SK-N-SH treated with all-trans-retinoic acid at 6 μM for 48 hours (cell line): Measurements from ENCODE around the gene SPTB.

Experiments used
- ATAC-seq: fragments of 200-7000 bp; cut with Tn5 transposase; 3 replicates; pipeline ENCODE4 v1.9.1; 2020; ENCODE audit warnings: mild to moderate bottlenecking, moderate library complexity
- ARNTL ChIP-seq: fragments of 450-650 bp; formaldehyde crosslinking; IDR thresholded peaks from 2 replicates; pipeline ENCODE4 v1.5.0; 2020; ENCODE audit warnings: low read depth, mild to moderate bottlenecking, moderate library complexity, borderline replicate concordance
- BACH2 ChIP-seq: fragments of 250-450 bp; sonication (Bioruptor Pico); IDR thresholded peaks from 2 replicates; pipeline ENCODE4 v1.9.0; 2021; ENCODE audit warnings: mild to moderate bottlenecking, borderline replicate concordance
- CREB5 ChIP-seq: fragments of 250-450 bp; sonication (Bioruptor Pico); IDR thresholded peaks from 2 replicates; pipeline ENCODE4 v1.5.1; 2020; ENCODE audit warnings: low read depth, mild to moderate bottlenecking, moderate library complexity
- CSDC2 ChIP-seq: fragments of 250-450 bp; sonication (Bioruptor Pico); IDR thresholded peaks from 2 replicates; pipeline ENCODE4 v1.5.0; 2020; ENCODE audit warnings: mild to moderate bottlenecking, moderate library complexity
- ESRRG ChIP-seq: fragments of 250-450 bp; sonication (Bioruptor Pico); IDR thresholded peaks from 2 replicates; pipeline ENCODE4 v1.6.1; 2021; ENCODE audit warnings: mild to moderate bottlenecking
- GLIS3 ChIP-seq: fragments of 250-450 bp; sonication (Bioruptor Pico); IDR thresholded peaks from 2 replicates; pipeline ENCODE4 v1.5.0; 2020; ENCODE audit warnings: mild to moderate bottlenecking, moderate library complexity
- ISL1 ChIP-seq: fragments of 250-450 bp; sonication (Bioruptor Pico); IDR thresholded peaks from 2 replicates; pipeline ENCODE4 v2.1.2; 2022; ENCODE audit warnings: mild to moderate bottlenecking, moderate library complexity
- OSR1 ChIP-seq: fragments of 250-450 bp; sonication (Bioruptor Pico); IDR thresholded peaks from 2 replicates; pipeline ENCODE4 v1.8.0; 2022; ENCODE audit warnings: moderate library complexity, mild to moderate bottlenecking, inconsistent platforms
- PPARA ChIP-seq: fragments of 250-450 bp; sonication (Bioruptor Pico); IDR thresholded peaks from 2 replicates; pipeline ENCODE4 v1.5.0; 2020; ENCODE audit warnings: mild to moderate bottlenecking, borderline replicate concordance
- RARB ChIP-seq: fragments of 250-450 bp; sonication (Bioruptor Pico); IDR thresholded peaks from 2 replicates; pipeline ENCODE4 v1.8.0; 2021; ENCODE audit warnings: mild to moderate bottlenecking, moderate library complexity
- TCF4 ChIP-seq: fragments of 250-450 bp; sonication (Bioruptor Pico); IDR thresholded peaks from 2 replicates; pipeline ENCODE4 v1.8.0; 2021; ENCODE audit warnings: mild to moderate bottlenecking, moderate library complexity, borderline replicate concordance
- TOX ChIP-seq: fragments of 250-450 bp; sonication (Bioruptor Pico); IDR thresholded peaks from 2 replicates; pipeline ENCODE4 v1.8.0; 2021; ENCODE audit warnings: mild to moderate bottlenecking, moderate library complexity, borderline replicate concordance
- TSHZ2 ChIP-seq: fragments of 250-450 bp; sonication (Bioruptor Pico); IDR thresholded peaks from 2 replicates; pipeline ENCODE4 v1.5.0; 2020; ENCODE audit warnings: mild to moderate bottlenecking, moderate library complexity
- ZC3H10 ChIP-seq: fragments of 250-450 bp; sonication (Bioruptor Pico); IDR thresholded peaks from 2 replicates; pipeline ENCODE4 v1.5.1; 2021; ENCODE audit warnings: mild to moderate bottlenecking, moderate library complexity
- ZFP3 ChIP-seq: fragments of 250-450 bp; sonication (Bioruptor Pico); IDR thresholded peaks from 2 replicates; pipeline ENCODE4 v1.5.0; 2020; ENCODE audit warnings: mild to moderate bottlenecking, moderate library complexity
- ZFP30 ChIP-seq: fragments of 450-650 bp; formaldehyde crosslinking; IDR thresholded peaks from 2 replicates; pipeline ENCODE4 v1.5.0; 2022; ENCODE audit warnings: mild to moderate bottlenecking, moderate library complexity
- ZNF565 ChIP-seq: fragments of 450-650 bp; formaldehyde crosslinking; conservative IDR thresholded peaks from 2 replicates; pipeline ENCODE4 v1.5.0; 2020; ENCODE audit warnings: low read depth, mild to moderate bottlenecking, moderate library complexity
- ZNF70 ChIP-seq: fragments of 450-650 bp; formaldehyde crosslinking; IDR thresholded peaks from 2 replicates; pipeline ENCODE4 v1.5.0; 2020; ENCODE audit warnings: mild to moderate bottlenecking, moderate library complexity
- ZNF8 ChIP-seq: fragments of 450-650 bp; formaldehyde crosslinking; IDR thresholded peaks from 2 replicates; pipeline ENCODE4 v1.5.0; 2020; ENCODE audit warnings: mild to moderate bottlenecking, moderate library complexity
- TF ChIP-seq, protein P1 (sequence below): fragments of 250-450 bp; sonication (Bioruptor Pico); IDR thresholded peaks from 2 replicates; pipeline ENCODE4 v1.5.1; 2021; ENCODE audit warnings: mild to moderate bottlenecking, moderate library complexity
- TF ChIP-seq, protein P2 (sequence below): fragments of 250-450 bp; sonication (Bioruptor Pico); IDR thresholded peaks from 2 replicates; pipeline ENCODE4 v1.8.0; 2020; ENCODE audit warnings: mild to moderate bottlenecking, moderate library complexity, borderline replicate concordance

Gene SPTB

GRCh38 chr14:64804754-64805260 is 74.9 kb downstream of the SPTB start (continued):
- TF ChIP-seq CREB5 (CRISPR knock-in tag) (no peak), ZFP3 (no peak), ZFP30 (CRISPR knock-in tag) (no peak), ZNF565 (CRISPR knock-in tag) (no peak)
- TF ChIP-seq, protein P1, sequence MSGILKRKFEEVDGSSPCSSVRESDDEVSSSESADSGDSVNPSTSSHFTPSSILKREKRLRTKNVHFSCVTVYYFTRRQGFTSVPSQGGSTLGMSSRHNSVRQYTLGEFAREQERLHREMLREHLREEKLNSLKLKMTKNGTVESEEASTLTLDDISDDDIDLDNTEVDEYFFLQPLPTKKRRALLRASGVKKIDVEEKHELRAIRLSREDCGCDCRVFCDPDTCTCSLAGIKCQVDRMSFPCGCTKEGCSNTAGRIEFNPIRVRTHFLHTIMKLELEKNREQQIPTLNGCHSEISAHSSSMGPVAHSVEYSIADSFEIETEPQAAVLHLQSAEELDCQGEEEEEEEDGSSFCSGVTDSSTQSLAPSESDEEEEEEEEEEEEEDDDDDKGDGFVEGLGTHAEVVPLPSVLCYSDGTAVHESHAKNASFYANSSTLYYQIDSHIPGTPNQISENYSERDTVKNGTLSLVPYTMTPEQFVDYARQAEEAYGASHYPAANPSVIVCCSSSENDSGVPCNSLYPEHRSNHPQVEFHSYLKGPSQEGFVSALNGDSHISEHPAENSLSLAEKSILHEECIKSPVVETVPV = no peak

- peak; percentile 51 for ATAC-seq
- no peak for TF ChIP-seq ESRRG (CRISPR knock-in tag)
- TF ChIP-seq ZFP30 (CRISPR knock-in tag) = no peak
- TF ChIP-seq, protein P1 = no peak
- TF ChIP-seq TSHZ2 (CRISPR knock-in tag) = no peak
- no peak for TF ChIP-seq ISL1 (CRISPR knock-in tag)
- TF ChIP-seq, protein P2, sequence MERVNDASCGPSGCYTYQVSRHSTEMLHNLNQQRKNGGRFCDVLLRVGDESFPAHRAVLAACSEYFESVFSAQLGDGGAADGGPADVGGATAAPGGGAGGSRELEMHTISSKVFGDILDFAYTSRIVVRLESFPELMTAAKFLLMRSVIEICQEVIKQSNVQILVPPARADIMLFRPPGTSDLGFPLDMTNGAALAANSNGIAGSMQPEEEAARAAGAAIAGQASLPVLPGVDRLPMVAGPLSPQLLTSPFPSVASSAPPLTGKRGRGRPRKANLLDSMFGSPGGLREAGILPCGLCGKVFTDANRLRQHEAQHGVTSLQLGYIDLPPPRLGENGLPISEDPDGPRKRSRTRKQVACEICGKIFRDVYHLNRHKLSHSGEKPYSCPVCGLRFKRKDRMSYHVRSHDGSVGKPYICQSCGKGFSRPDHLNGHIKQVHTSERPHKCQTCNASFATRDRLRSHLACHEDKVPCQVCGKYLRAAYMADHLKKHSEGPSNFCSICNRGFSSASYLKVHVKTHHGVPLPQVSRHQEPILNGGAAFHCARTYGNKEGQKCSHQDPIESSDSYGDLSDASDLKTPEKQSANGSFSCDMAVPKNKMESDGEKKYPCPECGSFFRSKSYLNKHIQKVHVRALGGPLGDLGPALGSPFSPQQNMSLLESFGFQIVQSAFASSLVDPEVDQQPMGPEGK = no peak
- TF ChIP-seq ARNTL (CRISPR knock-in tag) = no peak
- no peak for TF ChIP-seq BACH2 (CRISPR knock-in tag)
- no peak for TF ChIP-seq TOX (CRISPR knock-in tag)
- no peak for TF ChIP-seq ZNF70 (CRISPR knock-in tag)
- TF ChIP-seq ZNF565 (CRISPR knock-in tag) = no peak
- no peak for TF ChIP-seq ZC3H10 (CRISPR knock-in tag)
- TF ChIP-seq CSDC2 (CRISPR knock-in tag) = no peak
- TF ChIP-seq PPARA = no peak
- TF ChIP-seq GLIS3 = no peak
- TF ChIP-seq OSR1 = no peak
- TF ChIP-seq CREB5 (CRISPR knock-in tag) = no peak
These were observed 77.9 kb downstream of the SPTB start for GRCh38 chr14:64801800-64802199.

DNA sequence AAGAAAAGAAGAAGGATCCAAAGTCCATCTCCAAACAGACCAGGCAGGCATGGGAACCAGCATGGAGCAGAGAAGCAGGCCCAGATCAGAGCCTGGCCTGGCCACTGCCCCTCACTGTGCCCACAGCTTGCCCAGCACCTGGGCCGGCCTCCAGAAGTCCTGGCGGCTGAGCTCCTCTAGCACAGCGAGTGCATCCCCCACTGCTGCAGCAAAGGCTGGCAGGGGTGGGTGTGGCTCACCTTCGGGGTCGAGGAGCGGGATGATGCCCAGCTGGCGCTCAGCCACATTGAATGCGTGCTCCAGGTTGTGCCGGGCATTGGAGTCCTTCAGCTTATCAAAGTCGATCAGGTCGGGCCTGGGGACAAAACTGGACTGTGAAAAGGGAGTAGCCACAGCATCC is 78.7 kb downstream of the SPTB start:
- TF ChIP-seq TSHZ2 (CRISPR knock-in tag) = no peak
- TF ChIP-seq, protein P1 = no peak
- TF ChIP-seq RARB (CRISPR knock-in tag) = no peak
- no peak for TF ChIP-seq ISL1 (CRISPR knock-in tag)
- no peak for TF ChIP-seq GLIS3
- TF ChIP-seq ESRRG (CRISPR knock-in tag) = no peak
- TF ChIP-seq ZFP3 = no peak
- no peak for TF ChIP-seq TCF4 (CRISPR knock-in tag)
- no peak for TF ChIP-seq CSDC2 (CRISPR knock-in tag)
- no peak for TF ChIP-seq ZC3H10 (CRISPR knock-in tag)
- no peak for TF ChIP-seq ZNF8
- TF ChIP-seq BACH2 (CRISPR knock-in tag) = no peak
- no peak for ATAC-seq
